ENCODE results near the gene ALG9.
A peak's percentile ranks its signal among the peaks of the same experiment; 100 is the strongest.

The ALG9 gene

DNA sequence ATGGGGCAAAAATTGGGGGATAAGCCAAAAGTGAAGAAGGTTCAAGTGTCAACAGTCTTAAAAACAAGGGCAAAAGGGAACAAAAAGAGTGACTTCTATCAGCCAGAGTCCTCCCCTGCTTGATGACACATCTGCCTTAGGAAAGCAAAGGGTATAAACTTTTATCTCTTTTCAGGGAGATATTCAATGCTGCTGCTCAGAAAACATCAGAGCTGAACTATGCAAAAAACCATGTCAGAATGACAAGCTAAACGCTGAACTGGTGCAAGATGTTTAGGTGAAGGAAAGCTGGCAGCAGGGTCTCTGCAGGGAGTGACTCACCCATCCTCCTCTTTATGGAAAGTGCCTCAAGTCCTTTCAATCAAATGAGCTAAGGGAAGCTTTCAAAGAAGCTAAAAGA lies 24.7 kb downstream of the ALG9 start:
- TF ChIP-seq, protein P1, sequence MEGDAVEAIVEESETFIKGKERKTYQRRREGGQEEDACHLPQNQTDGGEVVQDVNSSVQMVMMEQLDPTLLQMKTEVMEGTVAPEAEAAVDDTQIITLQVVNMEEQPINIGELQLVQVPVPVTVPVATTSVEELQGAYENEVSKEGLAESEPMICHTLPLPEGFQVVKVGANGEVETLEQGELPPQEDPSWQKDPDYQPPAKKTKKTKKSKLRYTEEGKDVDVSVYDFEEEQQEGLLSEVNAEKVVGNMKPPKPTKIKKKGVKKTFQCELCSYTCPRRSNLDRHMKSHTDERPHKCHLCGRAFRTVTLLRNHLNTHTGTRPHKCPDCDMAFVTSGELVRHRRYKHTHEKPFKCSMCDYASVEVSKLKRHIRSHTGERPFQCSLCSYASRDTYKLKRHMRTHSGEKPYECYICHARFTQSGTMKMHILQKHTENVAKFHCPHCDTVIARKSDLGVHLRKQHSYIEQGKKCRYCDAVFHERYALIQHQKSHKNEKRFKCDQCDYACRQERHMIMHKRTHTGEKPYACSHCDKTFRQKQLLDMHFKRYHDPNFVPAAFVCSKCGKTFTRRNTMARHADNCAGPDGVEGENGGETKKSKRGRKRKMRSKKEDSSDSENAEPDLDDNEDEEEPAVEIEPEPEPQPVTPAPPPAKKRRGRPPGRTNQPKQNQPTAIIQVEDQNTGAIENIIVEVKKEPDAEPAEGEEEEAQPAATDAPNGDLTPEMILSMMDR (IDR thresholded peaks at IDR 0.05; ENCODE audit: borderline replicate concordance, control extremely low read depth, extremely low read depth, insufficient read depth, missing control alignments), result no peak
- DNase-seq (ENCODE audit: low spot score), result no peak
- in situ Hi-C loops (cut with MboI; ENCODE audit: low sequenced_read_pairs, unreplicated experiment), result loop anchor here (10.0 kb wide), 1 partner anchor 262 kb away; no protein-coding TSS in a partner anchor

DNA sequence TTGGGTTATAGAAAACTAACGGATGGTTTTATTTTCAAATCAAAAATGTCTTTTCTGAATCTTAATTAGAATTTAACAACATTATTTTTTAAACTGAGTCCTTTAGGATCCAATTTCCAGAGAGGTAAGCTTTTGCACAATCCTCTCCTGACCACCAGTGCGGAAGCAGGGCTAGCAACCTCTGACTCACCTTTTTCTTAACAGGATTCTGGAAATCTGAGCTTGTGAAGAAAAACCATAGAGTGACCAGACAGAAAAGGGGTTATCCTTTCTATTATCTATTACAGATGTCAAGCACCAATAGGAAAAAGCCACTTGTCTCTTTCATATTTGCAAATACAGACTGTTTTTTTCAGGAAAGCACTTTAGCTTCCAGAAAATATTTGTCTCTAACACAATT lies 25.3 kb downstream of the ALG9 start:
- DNase-seq (ENCODE audit: low spot score), result no peak
- TF ChIP-seq, protein P1 (IDR thresholded peaks at IDR 0.05; ENCODE audit: borderline replicate concordance, control extremely low read depth, extremely low read depth, insufficient read depth, missing control alignments), result no peak
- in situ Hi-C loops (cut with MboI; ENCODE audit: low sequenced_read_pairs, unreplicated experiment), result loop anchor here (10.0 kb wide), 1 partner anchor 261 kb away; no protein-coding TSS in a partner anchor

DNA sequence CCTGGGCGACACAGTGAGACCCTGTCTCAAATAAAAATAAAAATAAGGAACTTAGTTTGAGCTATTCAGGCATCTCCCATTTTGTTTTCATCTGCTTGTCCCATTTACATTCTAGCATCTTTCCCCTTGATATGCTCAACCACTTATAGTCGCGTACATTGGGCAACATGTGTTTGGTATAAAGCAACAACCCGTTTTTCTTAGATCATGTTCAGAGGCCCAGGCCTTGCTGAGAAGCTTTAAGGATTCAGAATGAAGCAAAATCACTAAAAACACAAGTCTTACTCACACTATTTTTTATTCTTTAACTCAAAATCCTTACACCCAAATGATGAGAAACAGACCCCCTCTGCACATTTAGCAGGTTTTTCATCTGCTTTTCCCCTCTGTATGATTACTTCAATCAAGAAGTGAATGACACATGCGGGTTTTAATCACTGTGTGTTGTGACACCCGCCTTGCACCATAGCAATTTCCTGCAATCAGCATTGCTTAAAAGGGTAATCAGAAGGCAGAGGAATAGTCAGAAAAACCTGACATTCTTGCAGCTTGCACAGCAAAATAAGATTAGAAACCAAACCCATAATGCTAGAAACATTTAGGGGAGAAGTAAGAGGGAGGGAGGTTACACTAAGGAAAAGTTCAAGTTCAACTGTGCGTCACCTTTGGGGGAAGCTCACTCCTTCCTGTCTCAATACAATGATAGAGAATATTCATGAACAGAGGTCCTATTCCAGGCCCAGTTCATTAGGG lies 25.9 kb downstream of the ALG9 start:
- no peak for DNase-seq (ENCODE audit: low spot score)
- in situ Hi-C loops (cut with MboI; ENCODE audit: low sequenced_read_pairs, unreplicated experiment), result loop anchor here (10.0 kb wide), 1 partner anchor 261 kb away; no protein-coding TSS in a partner anchor
- TF ChIP-seq, protein P1 (IDR thresholded peaks at IDR 0.05; ENCODE audit: borderline replicate concordance, control extremely low read depth, extremely low read depth, insufficient read depth, missing control alignments), result no peak

DNA sequence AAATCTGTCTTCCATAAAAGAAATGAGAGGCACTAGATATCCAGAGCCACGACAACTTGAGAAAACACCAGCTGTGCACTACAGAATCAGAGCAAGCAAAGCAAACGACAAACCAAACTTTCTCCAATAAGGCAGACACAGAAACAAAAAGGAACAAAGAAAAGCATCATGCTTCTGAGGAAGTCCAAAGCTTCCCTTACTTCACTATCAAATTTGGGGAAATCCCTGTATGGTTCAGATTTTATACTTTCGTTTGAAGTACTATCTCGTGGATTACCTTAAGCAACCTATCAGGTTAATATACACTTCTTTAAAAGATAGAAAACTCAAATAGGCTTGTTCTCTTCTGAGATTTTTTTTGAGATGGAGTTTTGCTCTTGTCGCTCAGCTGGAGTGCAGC lies 27.7 kb downstream of the ALG9 start:
- in situ Hi-C loops (cut with MboI; ENCODE audit: low sequenced_read_pairs, unreplicated experiment), result loop anchor here (10.0 kb wide), 1 partner anchor 259 kb away; no protein-coding TSS in a partner anchor
- DNase-seq (ENCODE audit: low spot score), result no peak
- TF ChIP-seq, protein P1 (IDR thresholded peaks at IDR 0.05; ENCODE audit: borderline replicate concordance, control extremely low read depth, extremely low read depth, insufficient read depth, missing control alignments), result no peak

DNA sequence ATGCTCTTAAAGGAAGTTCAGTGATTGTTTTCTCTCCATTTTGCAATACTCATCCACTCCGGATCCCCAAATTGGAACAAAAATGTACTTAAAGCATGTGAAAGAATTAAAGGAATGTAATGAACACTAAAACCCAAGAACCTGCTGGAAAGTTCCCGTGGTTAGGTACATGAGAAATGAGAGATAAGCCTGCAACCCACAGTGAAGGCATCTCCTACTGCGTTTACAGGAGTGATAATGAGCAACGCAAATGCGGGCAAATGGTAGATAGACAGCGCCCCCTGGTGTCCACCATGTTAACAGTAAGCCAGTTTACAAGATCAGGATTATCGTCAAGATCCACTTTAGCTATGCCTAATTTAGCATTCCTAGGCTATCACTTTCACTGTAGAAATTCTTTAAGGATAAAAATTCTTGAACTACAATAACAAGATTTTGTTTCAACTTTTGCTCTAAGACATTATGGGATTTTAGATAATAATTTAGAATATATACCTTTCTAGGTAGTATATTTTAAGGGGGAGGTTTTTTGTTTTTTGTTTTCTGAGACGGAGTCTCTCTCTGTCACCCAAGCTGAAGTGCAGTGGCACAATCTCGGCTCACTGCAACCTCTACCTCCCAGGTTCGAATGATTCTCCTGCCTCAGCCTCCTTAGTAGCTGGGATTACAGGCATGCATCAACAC lies 29.9 kb downstream of the ALG9 start:
- TF ChIP-seq, protein P1 (IDR thresholded peaks at IDR 0.05; ENCODE audit: borderline replicate concordance, control extremely low read depth, extremely low read depth, insufficient read depth, missing control alignments), result peak; percentile 82
- in situ Hi-C loops (cut with MboI; ENCODE audit: low sequenced_read_pairs, unreplicated experiment), result loop anchor here (10.0 kb wide), 1 partner anchor 257 kb away; no protein-coding TSS in a partner anchor
- DNase-seq (ENCODE audit: low spot score), result peak; percentile 75

DNA sequence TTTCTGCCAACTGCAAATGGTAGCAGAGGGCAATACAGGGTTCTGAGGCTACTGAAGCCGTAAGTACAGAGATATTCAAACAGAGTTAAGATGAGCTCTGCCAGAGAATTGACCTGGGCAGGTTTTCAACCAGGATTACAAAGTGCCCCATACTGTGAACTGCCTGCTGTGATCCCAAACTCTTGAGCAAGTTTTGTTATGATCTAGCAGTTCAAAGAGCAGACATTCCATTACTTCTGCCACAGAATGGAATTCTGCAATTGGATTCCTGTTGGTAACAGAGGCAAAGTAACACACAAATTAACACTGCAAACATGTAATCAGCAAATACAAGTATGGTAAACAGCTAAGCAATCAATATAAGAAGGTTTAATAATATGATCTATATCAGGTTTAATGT lies 31.2 kb downstream of the ALG9 start:
- in situ Hi-C loops (cut with MboI; ENCODE audit: low sequenced_read_pairs, unreplicated experiment), result loop anchor here (10.0 kb wide), 1 partner anchor 255 kb away; no protein-coding TSS in a partner anchor
- TF ChIP-seq, protein P1 (IDR thresholded peaks at IDR 0.05; ENCODE audit: borderline replicate concordance, control extremely low read depth, extremely low read depth, insufficient read depth, missing control alignments), result no peak
- no peak for DNase-seq (ENCODE audit: low spot score)

Data from GM13976 (cell line).